ENCODE measurements around the gene TRAF5.
A peak's percentile ranks its signal among the peaks of the same experiment; 100 is the strongest.
"Not testable (repeated sequence)": the region's sequence is repeated elsewhere in the genome, so short reads cannot be mapped to it uniquely, and the experiment has no call there.

TRAF5 gene

GRCh38 chr1:211326528-211327345 lies at the start of gene TRAF5:
Gene TRAF5, plus strand, starts transcription at chr1:211326833. Its CDS starts 26,407 bp downstream, at chr1:211353240.
- peak; percentile 54 to 69 for DNase-seq

GRCh38 chr1:211279340-211279739 lies 47.3 kb upstream of the TRAF5 start:
- no peak for DNase-seq

- DNase-seq = no peak
Measured at GRCh38 chr1:211280910-211281309, 45.7 kb upstream of the TRAF5 start.

GRCh38 chr1:211281320-211282022 lies 45.2 kb upstream of the TRAF5 start:
- DNase-seq = no peak

GRCh38 chr1:211282023-211282373 lies 44.6 kb upstream of the TRAF5 start:
- DNase-seq = no peak

- DNase-seq = no peak
Measured at GRCh38 chr1:211285196-211285595, 41.4 kb upstream of the TRAF5 start.

GRCh38 chr1:211287218-211287617 lies 39.4 kb upstream of the TRAF5 start:
- no peak for DNase-seq

- DNase-seq = no peak
Measured at GRCh38 chr1:211292411-211292810, 34.2 kb upstream of the TRAF5 start.

- no peak for DNase-seq
Measured at GRCh38 chr1:211296396-211296795, 30.2 kb upstream of the TRAF5 start.

GRCh38 chr1:211305044-211305443 lies 21.6 kb upstream of the TRAF5 start:
- peak in 1 of 2 donors; percentile 55 for DNase-seq

- no peak for DNase-seq
Measured at GRCh38 chr1:211309617-211310016, 17.0 kb upstream of the TRAF5 start.

GRCh38 chr1:211313392-211313791 lies 13.2 kb upstream of the TRAF5 start:
- DNase-seq = no peak

- DNase-seq = no peak
Measured at GRCh38 chr1:211318576-211319280, 7.9 kb upstream of the TRAF5 start.

- no peak for DNase-seq
Measured at GRCh38 chr1:211319892-211320291, 6.7 kb upstream of the TRAF5 start.

GRCh38 chr1:211320980-211321379 lies 5.7 kb upstream of the TRAF5 start:
- DNase-seq = no peak

GRCh38 chr1:211321646-211322045 lies 5.0 kb upstream of the TRAF5 start:
- not testable (repeated sequence) for DNase-seq

GRCh38 chr1:211323156-211324063 lies 3.2 kb upstream of the TRAF5 start:
- peak; percentile 62 to 68 for DNase-seq

GRCh38 chr1:211324992-211325775 lies 1.4 kb upstream of the TRAF5 start:
- DNase-seq = no peak

- DNase-seq = no peak
Measured at GRCh38 chr1:211326140-211326527, 499 bp upstream of the TRAF5 start.

GRCh38 chr1:211327346-211327921 lies 801 bp downstream of the TRAF5 start:
- DNase-seq = peak; percentile 41 to 45

- no peak for DNase-seq
Measured at GRCh38 chr1:211328084-211328694, 1.6 kb downstream of the TRAF5 start.
